CD14-positive monocyte (primary cell): Measurements from ENCODE around the gene SH3RF3. TPM values are rescaled to one million over a fixed set of nuclear protein-coding genes. Genes with fewer than 3 reads are reported as not detected.

Source experiments
- DNase-seq, 3 donors: peaks; one replicate each; pipeline ENCODE4 v3.0.0-alpha.2; 2011 to 2022
- H2AFZ ChIP-seq: 2 replicates; pipeline ENCODE4 v1.6.0; 2012; ENCODE audit warnings: mild to moderate bottlenecking, low read depth, low read length, inconsistent platforms; ENCODE audit not compliant: insufficient read depth, poor library complexity, severe bottlenecking
- H3K27ac ChIP-seq, 2 donors: 1 replicate in 1 of 2; 2 replicates in 1 of 2; pipeline ENCODE4 v1.5.1; 2012 to 2013; ENCODE audit warnings: low read length in 2 of 2, control low read depth in 1 of 2, inconsistent platforms in 1 of 2, low read depth in 1 of 2, mild to moderate bottlenecking in 1 of 2
- H3K27me3 ChIP-seq, 2 donors: one replicate each; pipeline versions ENCODE4 v1.6.0 to v1.6.1; 2011 to 2013; ENCODE audit warnings: low read length in 2 of 2; ENCODE audit not compliant: control insufficient read depth in 2 of 2, insufficient read depth in 2 of 2
- H3K36me3 ChIP-seq, 2 donors: replicated peaks in 1 of 2; 1 replicate in 1 of 2; 2 replicates in 1 of 2; pipeline versions ENCODE4 v1.5.1 to v1.6.1; 2012 to 2013; ENCODE audit warnings: low read length in 2 of 2, control low read depth in 1 of 2, inconsistent platforms in 1 of 2, mild to moderate bottlenecking in 1 of 2; ENCODE audit not compliant: insufficient read depth in 2 of 2, control insufficient read depth in 1 of 2
- H3K4me1 ChIP-seq, 2 donors: 1 replicate in 1 of 2; 2 replicates in 1 of 2; pipeline versions ENCODE4 v1.5.1 to v1.6.1; 2012 to 2013; ENCODE audit warnings: low read length in 2 of 2, control low read depth in 1 of 2, inconsistent platforms in 1 of 2, mild to moderate bottlenecking in 1 of 2, moderate library complexity in 1 of 2; ENCODE audit not compliant: insufficient read depth in 2 of 2, control insufficient read depth in 1 of 2
- H3K4me2 ChIP-seq: replicated peaks from 2 replicates; pipeline ENCODE3; 2012; ENCODE audit warnings: low read length, moderate library complexity, mild to moderate bottlenecking; ENCODE audit not compliant: poor library complexity, severe bottlenecking; ENCODE audit errors: extremely low read depth
- H3K4me3 ChIP-seq, 3 experiments: fragments of 200-600 bp in 1 of 3; sonication (generic) in 1 of 3; replicated peaks in 1 of 3; 1 replicate in 2 of 3; 2 replicates in 1 of 3; pipeline ENCODE4 v1.5.1; 2011 to 2013; ENCODE audit warnings: low read length in 3 of 3, mild to moderate bottlenecking in 3 of 3, control low read depth in 2 of 3, low read depth in 2 of 3, inconsistent platforms in 1 of 3, moderate library complexity in 1 of 3
- H3K79me2 ChIP-seq: 2 replicates; pipeline ENCODE4 v1.6.0; 2012; ENCODE audit warnings: mild to moderate bottlenecking, control low read depth, inconsistent platforms, low read length, moderate library complexity; ENCODE audit not compliant: insufficient read depth
- H3K9ac ChIP-seq: 2 replicates; pipeline ENCODE4 v1.6.0; 2017; ENCODE audit warnings: low read length, mild to moderate bottlenecking; ENCODE audit not compliant: insufficient read depth, poor library complexity, severe bottlenecking
- H3K9me3 ChIP-seq, 2 donors: replicated peaks in 1 of 2; 1 replicate in 1 of 2; 2 replicates in 1 of 2; pipeline versions ENCODE4 v1.5.1 to v1.6.1; 2012 to 2013; ENCODE audit warnings: low read length in 2 of 2, control low read depth in 1 of 2; ENCODE audit not compliant: control insufficient read depth in 1 of 2, insufficient read depth in 1 of 2
- H4K20me1 ChIP-seq: 2 replicates; pipeline ENCODE4 v1.6.0; 2012; ENCODE audit warnings: mild to moderate bottlenecking, low read length, control low read depth, moderate library complexity; ENCODE audit not compliant: insufficient read depth
- H3K27ac Mint-ChIP-seq, 7 donors: one replicate each; pipeline ENCODE4 v1.8.0; 2020; ENCODE audit warnings: mild to moderate bottlenecking in 7 of 7, mixed read lengths in 7 of 7, moderate library complexity in 6 of 7, inconsistent platforms in 2 of 7
- H3K27me3 Mint-ChIP-seq, 3 donors: one replicate each; pipeline ENCODE4 v1.8.0; 2021 to 2022; ENCODE audit warnings: low read depth in 3 of 3, mild to moderate bottlenecking in 3 of 3, mixed read lengths in 3 of 3, moderate library complexity in 3 of 3, inconsistent platforms in 1 of 3
- H3K36me3 Mint-ChIP-seq, 2 donors: one replicate each; pipeline ENCODE4 v1.8.0; 2020; ENCODE audit warnings: mixed read lengths in 2 of 2, inconsistent platforms in 1 of 2, mild to moderate bottlenecking in 1 of 2
- H3K4me1 Mint-ChIP-seq: one replicate; pipeline ENCODE4 v1.8.0; 2020; ENCODE audit warnings: mild to moderate bottlenecking, mixed read lengths
- H3K4me3 Mint-ChIP-seq, 2 donors: one replicate each; pipeline ENCODE4 v1.8.0; 2020; ENCODE audit warnings: mild to moderate bottlenecking in 2 of 2, mixed read lengths in 2 of 2, moderate library complexity in 1 of 2
- H3K9me3 Mint-ChIP-seq, 7 donors: one replicate each; pipeline ENCODE4 v1.8.0; 2020 to 2022; ENCODE audit warnings: mixed read lengths in 7 of 7, mild to moderate bottlenecking in 6 of 7, moderate library complexity in 6 of 7, inconsistent platforms in 2 of 7
- CTCF ChIP-seq: fragments of 200-600 bp; IDR thresholded peaks from one replicate; pipeline ENCODE4 v1.8.0; 2022; ENCODE audit warnings: antibody characterized with exemption, mild to moderate bottlenecking
- WGBS: methylation state at CpG from one replicate; pipeline ENCODE4 v1.1.5; 2013; ENCODE audit warnings: missing lambda C conversion rate; ENCODE audit not compliant: insufficient coverage; 5-methylcytosine and 5-hydroxymethylcytosine counted together
- intact Hi-C, 2 donors: fragments of 100-400 bp; cut with micrococcal nuclease; formaldehyde crosslinking; loops; one replicate each; pipeline versions ENCODE4 v1.15.0 to v1.15.1; 2023
- polyA plus RNA-seq, 3 donors: library from polyadenylated mRNA; depleted of rRNA in 1 of 3; unstranded in 2 of 3; stranded (reverse) in 1 of 3; fragments of 300-500 nt in 2 of 3; fragments of >200 nt in 1 of 3; fragmentation: Illumina TruSeq in 2 of 3; gene quantifications; 1 replicate in 2 of 3; 2 replicates in 1 of 3; pipeline ENCODE4 v1.2.3, GENCODE V29; 2012 to 2021

SH3RF3 gene
- polyA plus RNA-seq, 3 donors, result 0.25 to 0.75 (median 0.34) TPM

- no peaks in the 10 kb centered on the region for H3K79me2 ChIP-seq
- Mint-ChIP-seq H3K4me3 (no peak overlapping the region), H3K36me3 (no peaks in the 10 kb centered on the region), H3K27me3 (peaks cover 2 to 9% (median 3%) of the 10 kb centered on the region in 3 donors), H3K27ac (no peak overlapping the region), H3K9me3 (no peaks in the 10 kb centered on the region), H3K4me1 (peaks cover 7% of the 10 kb centered on the region)
- no peak overlapping the region for H3K9ac ChIP-seq
- H3K4me1 ChIP-seq, result peaks cover 0 to 2% of the 10 kb centered on the region in 2 donors
- no peak overlapping the region for H3K4me3 ChIP-seq
- no peak for TF ChIP-seq CTCF
- no peaks in the 10 kb centered on the region for H4K20me1 ChIP-seq
- no peaks in the 10 kb centered on the region for H3K36me3 ChIP-seq
- 100% methylated on average over 9 of the region's 10 CpGs for WGBS
- H3K4me2 ChIP-seq, result no peak overlapping the region
- H2AFZ ChIP-seq, result no peak overlapping the region
- no peak overlapping the region for H3K27ac ChIP-seq
- H3K9me3 ChIP-seq, result no peaks in the 10 kb centered on the region
- DNase-seq, result no peak
- intact Hi-C loops, result no loop called here
- H3K27me3 ChIP-seq, result no peaks in the 10 kb centered on the region
Measured at GRCh38 chr2:109405873-109406272, 276.9 kb downstream of the SH3RF3 start.

DNA sequence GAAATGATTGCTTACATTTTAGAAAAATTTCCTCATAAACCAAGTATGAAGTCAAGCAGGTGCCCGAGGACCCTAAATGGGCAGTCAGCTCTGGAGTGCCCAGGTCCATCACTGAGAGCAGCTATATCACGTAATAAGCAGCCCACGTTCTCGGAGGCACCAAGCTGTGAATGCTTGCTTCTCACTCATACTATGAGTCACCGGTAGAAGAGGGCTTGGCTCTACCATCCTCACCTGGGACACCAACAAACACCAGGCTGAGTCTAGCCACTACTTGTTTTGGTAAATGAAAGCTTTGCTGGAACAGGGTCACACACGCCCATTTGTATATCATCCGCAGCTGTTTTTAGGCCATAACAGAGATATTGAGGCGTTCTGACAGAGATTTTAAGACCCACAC, 277.3 kb downstream of the SH3RF3 start:
- no peaks in the 10 kb centered on the region for H3K9me3 ChIP-seq
- no peak overlapping the region for H3K9ac ChIP-seq
- no peaks in the 10 kb centered on the region for H3K36me3 ChIP-seq
- Mint-ChIP-seq H3K27ac (no peak overlapping the region), H3K36me3 (no peaks in the 10 kb centered on the region), H3K27me3 (peaks cover 2 to 9% (median 3%) of the 10 kb centered on the region in 3 donors), H3K9me3 (no peaks in the 10 kb centered on the region), H3K4me1 (peaks cover 7% of the 10 kb centered on the region), H3K4me3 (no peak overlapping the region)
- 98% methylated on average over 8 of the region's 8 CpGs for WGBS
- H3K27me3 ChIP-seq, result no peaks in the 10 kb centered on the region
- no peaks in the 10 kb centered on the region for H4K20me1 ChIP-seq
- H2AFZ ChIP-seq, result no peak overlapping the region
- intact Hi-C loops, result no loop called here
- no peak overlapping the region for H3K27ac ChIP-seq
- peaks cover 0 to 2% of the 10 kb centered on the region in 2 donors for H3K4me1 ChIP-seq
- H3K4me3 ChIP-seq, result no peak overlapping the region
- no peaks in the 10 kb centered on the region for H3K79me2 ChIP-seq
- no peak for DNase-seq
- no peak overlapping the region for H3K4me2 ChIP-seq
- TF ChIP-seq CTCF, result no peak
